Mammary microvascular endothelial cell (primary cell): ENCODE measurements around the gene INPP5D. TPM values are rescaled to one million over a fixed set of nuclear protein-coding genes. Genes with fewer than 3 reads are reported as not detected.

Source experiments
- total RNA-seq: library from RNA; depleted of rRNA; stranded (reverse); fragments of >200 nt; gene quantifications from 2 replicates; pipeline ENCODE4 v1.2.3, GENCODE V29; 2015

The INPP5D gene
- 15.8 and 17.5 TPM in 2 replicates for total RNA-seq

GRCh38 chr2:233059797-233060500 lies at the start of gene INPP5D:
Gene INPP5D, plus strand, starts transcription at chr2:233060342. Its CDS starts 137 bp downstream, at chr2:233060479.

GRCh38 chr2:233013027-233013461 lies 47.1 kb upstream of the INPP5D start, which contains the start of gene NGEF:
Gene NGEF, minus strand, starts transcription at chr2:233013256. Its CDS starts 38,366 bp downstream, at chr2:232974890.

GRCh38 chr2:233032551-233033320 lies 27.4 kb upstream of the INPP5D start, which contains the start of gene NEU2:
Gene NEU2, plus strand, starts transcription at chr2:233032672. Its CDS starts 0 bp downstream, at chr2:233032672.

GRCh38 chr2:233251306-233252116 lies 191.4 kb downstream of the INPP5D start, which contains the start of gene ATG16L1:
Gene ATG16L1, plus strand, starts transcription at chr2:233251673. Its CDS starts 155 bp downstream, at chr2:233251828.

Other genes starting within 250 kb of the INPP5D start
- 0.10 and 1.6 TPM in 2 replicates for gene SNORC, start 190.1 kb upstream of the INPP5D start, total RNA-seq
- gene NGEF, start 47.1 kb upstream of the INPP5D start, total RNA-seq = 0.53 and 1.1 TPM in 2 replicates
- gene NEU2, start 27.7 kb upstream of the INPP5D start, total RNA-seq = not detected in 2 replicates
- gene ATG16L1, start 191.3 kb downstream of the INPP5D start, total RNA-seq = 24.0 and 30.2 TPM in 2 replicates
- gene SAG, start 247.5 kb downstream of the INPP5D start, total RNA-seq = not detected in 2 replicates